Measurements from ENCODE around the gene HTT.

Gene HTT

DNA sequence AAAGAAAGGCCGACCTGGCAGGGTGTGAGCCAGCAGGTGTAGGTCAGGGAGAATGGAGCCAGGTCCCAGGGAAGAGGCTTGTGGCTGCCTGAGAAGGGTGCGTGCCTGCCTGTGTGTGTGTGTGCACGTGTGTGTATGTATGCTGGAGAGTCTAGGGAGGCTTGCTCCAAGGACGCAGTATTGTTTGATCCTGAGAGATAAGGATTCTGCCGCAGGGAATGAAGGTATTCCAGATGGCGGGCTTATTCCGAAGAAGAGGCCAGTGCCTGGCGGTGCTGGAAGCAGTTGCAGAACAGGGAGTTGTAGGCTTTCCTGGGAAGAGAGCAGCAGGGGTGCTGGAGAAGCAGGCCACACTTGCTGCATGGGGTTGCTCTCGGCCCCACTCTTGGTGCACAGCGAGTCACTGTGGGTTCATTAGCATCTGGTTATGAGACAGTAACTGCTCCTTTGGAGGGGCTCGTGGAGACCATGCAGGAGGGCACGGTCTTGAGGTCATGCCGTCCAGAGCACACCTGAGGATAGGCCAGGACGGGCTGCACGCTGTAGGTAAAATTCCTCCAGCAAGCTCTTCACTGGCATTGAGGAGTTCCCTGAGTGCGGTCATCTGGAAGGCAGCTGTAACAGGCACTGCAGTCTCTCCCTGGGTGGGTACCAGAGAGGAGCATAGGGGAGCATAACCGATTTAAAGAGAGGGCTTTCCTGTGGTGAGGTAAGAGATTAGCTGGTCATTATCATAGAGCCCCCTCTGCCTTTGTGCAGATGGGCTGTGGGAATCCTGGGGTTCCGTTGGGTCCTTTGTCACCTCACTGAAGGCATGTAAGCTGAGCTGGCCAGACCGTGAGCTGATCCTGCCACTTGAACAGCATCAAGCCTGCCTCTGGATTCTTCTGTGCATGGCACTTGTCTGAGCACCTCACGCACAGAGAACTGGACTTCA lies 144.6 kb downstream of the HTT start:
- no peak for DNase-seq (ENCODE audit: low read depth)

GRCh38 chr4:3219761-3220475 lies 145.4 kb downstream of the HTT start:
- no peak for DNase-seq (ENCODE audit: low read depth)

DNA sequence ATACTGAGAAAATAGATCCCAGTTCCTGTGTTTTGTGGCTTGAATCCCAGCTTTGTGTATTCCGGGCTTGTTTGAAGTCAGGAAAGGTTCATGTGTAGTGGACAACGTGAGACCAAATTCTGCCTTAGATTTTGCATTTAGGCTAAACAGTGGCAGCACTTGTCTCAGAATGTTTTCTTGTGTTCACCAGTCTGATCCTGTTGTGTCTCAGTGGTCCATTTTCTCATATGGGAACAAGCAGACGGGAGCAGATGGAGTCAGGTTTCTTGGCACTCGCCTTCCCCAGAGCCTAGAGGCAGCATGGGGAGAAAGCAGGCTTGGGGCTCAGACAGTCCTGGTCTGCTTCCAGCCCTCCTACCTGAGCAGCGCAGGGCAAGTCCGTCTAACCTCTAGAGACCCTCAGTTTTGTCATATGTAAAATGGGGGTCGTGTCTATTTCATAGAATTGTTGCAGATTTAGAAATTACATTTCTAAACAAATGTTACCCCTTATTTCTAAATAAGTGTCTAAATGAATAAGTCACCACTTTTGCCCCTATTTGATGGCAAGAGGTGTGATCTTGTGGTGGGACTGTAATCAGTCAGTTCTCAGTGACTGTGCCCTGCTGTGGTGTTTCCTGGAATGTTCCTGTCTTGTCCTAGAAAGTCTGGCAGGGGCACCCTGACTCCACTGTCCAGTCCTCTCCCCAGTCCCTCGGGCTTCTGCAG lies 146.1 kb downstream of the HTT start:
- no peak for DNase-seq (ENCODE audit: low read depth)

- DNase-seq (ENCODE audit: low read depth) = no peak
Measured at GRCh38 chr4:3221184-3221494, 146.7 kb downstream of the HTT start.

DNA sequence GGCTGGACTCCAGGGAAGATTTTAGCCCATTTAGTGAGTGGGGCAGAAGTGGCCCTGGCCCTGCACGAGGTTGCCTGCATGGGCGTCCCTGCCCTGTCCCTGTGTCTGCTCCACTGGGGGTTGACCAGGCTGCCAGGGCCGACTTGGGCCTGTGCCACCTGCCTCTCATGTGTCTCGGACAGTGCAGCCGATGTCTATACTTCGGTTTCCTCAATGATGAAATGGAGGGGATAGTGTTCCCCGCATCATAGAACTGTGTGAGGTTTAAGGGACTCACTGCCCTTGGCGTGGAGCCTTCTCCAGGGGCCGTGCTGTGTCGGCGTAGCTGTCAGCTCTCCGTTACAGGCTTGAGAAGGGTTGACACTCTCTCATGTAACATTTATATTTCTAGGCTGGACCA lies 147.5 kb downstream of the HTT start:
- no peak for DNase-seq (ENCODE audit: low read depth)

- no peak for DNase-seq (ENCODE audit: low read depth)
Measured at GRCh38 chr4:3223346-3223745, 148.9 kb downstream of the HTT start.

GRCh38 chr4:3223956-3224748 lies 149.7 kb downstream of the HTT start:
- DNase-seq (ENCODE audit: low read depth) = no peak

GRCh38 chr4:3225071-3225850 lies 150.8 kb downstream of the HTT start:
- no peak for DNase-seq (ENCODE audit: low read depth)

GRCh38 chr4:3225936-3226335 lies 151.5 kb downstream of the HTT start:
- no peak for DNase-seq (ENCODE audit: low read depth)

GRCh38 chr4:3226467-3226866 lies 152.0 kb downstream of the HTT start:
- no peak for DNase-seq (ENCODE audit: low read depth)

DNA sequence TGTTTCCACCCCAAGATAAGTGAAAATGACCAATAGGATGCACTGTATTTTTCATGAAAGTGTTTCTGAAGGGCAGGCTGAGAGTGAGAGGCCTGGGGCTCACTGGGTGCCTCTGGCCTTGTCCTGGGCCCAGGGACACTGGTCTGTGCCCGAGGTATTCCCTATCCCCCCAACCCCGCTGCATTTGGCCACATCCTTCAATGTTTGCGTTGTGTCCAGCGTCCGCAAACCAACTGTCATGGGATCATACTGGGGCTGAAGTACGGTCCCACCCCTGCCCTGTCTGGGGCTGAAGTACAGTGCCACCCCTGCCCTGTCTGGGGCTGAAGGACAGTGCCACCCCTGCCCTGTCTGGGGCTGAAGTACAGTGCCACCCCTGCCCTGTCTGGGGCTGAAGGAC lies 152.5 kb downstream of the HTT start:
- no peak for DNase-seq (ENCODE audit: low read depth)

DNA sequence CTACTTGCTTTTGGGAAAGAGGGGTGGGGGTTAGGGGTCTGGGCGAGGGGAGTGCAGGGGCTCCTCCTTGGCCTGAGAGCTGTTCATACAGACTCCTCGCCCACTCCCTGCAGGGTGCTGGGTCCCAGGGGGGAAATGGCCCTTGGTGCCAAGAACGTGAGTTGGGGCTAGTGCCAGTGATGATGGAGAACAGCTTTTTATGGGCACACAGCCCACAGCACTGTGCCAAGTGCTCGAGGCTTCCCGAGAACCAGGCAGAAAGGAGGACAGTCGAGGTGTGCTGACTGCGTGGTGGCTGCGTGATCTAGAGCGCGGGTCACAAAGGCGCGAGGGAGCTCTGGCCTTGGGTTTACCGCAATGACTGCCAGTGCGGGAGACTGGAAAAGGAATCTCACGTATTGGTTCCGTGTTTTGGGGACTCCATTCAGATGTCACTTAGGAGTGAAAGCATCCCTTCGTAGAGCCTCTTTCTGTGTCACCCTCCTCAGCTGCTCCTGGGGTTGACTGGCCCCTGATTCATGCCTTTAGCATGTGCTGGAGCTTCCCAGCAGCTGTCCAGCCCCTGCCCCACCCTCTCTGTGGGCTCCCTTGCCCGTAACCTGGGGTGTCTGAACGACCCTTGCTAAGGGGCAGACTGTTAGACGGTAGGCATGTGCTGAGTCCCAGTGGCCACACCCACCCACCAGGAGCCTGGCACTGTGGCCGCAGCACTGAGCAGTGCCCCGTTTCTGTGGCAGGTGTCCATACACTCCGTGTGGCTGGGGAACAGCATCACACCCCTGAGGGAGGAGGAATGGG lies 153.6 kb downstream of the HTT start:
- DNase-seq (ENCODE audit: low read depth) = no peak

- DNase-seq (ENCODE audit: low read depth) = no peak
Measured at GRCh38 chr4:3228881-3229280, 154.4 kb downstream of the HTT start.

DNA sequence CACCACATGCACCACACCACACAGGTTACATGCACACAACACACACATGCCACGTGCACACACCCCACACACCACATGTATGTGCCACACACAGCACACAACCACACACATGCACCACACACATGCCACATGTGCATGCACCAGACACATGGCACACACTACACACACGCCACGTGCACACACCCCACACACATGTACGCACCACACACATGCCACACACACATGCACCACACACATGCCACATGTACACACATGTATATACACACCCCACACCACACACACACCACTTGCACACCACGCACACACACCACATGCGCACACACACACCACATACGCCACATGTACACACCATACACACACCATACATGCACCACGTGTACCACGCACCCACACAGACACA lies 154.8 kb downstream of the HTT start:
- no peak for DNase-seq (ENCODE audit: low read depth)

- DNase-seq (ENCODE audit: low read depth) = no peak
Measured at GRCh38 chr4:3229964-3230363, 155.5 kb downstream of the HTT start.

DNA sequence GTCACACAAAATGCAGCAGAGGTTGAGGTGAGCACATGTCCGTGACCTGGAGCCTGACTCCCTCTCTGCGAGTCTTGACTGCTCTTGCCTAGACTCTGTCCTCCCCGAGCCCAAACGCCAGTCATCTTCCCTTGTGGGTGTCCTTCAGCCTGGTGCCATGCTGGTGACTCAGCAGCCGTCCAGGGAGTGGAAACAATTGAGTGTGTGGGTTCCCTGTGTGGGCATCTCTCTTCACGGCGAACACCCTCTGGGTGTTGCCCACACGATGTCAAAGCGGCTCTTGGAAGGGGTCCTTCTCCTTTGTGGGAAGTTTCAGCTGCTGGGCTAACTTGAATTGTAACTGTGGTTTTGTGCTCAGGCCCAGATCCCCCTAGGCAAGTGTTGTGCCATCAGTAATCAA lies 157.0 kb downstream of the HTT start:
- DNase-seq (ENCODE audit: low read depth) = no peak

GRCh38 chr4:3232001-3232400 lies 157.5 kb downstream of the HTT start:
- no peak for DNase-seq (ENCODE audit: low read depth)

- no peak for DNase-seq (ENCODE audit: low read depth)
Measured at GRCh38 chr4:3232871-3233271, 158.4 kb downstream of the HTT start.

DNA sequence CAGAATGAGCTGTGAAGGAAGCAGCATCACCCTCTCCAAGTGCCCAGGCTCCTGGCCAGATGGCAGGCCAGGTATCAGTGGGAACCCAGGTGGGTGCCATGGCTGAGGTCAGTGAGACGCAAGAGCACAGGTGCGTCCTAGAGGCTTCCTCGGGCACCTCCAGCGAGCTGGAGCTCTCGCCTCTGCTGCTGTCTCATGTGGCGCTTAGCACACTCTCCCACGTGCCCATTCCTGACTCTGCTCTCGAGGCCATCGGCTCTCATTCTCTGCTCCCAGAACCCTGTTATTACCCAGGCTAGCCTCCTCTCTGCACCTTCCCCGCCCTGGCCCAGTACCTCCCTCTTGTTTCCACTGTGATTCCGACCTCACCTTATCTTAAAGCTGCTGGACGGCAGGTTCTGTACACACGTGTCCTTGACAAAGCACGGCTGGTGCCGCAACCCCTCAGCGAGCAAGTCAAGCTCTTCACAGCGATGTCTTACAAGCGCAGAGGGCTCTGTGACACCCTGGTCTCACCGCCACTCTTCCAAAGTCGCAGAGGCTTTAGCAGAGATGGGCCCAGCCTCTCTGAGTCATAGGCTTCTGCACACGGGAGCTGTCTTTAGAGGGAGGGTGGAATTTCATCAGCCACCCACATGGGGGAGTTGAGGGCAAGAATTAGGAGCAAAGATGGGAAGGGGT lies 159.1 kb downstream of the HTT start:
- no peak for DNase-seq (ENCODE audit: low read depth)
